ENCODE data around the gene DUSP2.

The DUSP2 gene

DNA sequence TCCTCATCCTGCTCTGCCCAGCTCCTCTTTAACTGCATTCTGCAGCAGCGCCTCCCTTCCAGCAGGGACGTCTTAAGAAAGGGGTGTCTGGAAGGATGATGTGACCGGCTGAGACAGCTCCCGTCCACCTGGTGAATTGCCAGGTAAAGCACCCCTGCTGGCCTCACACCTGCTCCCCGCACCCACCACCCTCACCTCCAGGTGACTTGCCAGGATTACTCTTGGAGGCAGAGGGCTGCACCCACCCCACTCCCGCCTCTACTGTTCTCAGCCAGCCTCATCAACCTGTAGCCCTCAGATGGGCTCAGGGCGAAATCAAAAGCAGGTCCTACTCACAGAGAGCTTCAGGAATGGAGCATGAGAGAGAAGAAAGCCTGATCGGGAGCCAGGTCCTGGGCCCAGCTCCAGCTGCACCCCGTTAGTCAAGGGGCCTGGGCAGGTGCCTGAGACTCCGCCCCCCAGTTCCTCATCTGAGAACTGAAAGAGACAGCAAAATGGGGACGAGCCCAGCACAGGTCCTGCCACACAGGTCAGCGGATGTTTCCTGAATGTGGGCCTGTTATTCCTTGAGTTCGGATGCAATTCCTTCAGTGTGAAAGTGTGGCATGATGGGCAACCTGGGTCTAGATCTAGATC lies 34.5 kb downstream of the DUSP2 start:
- H4K20me1 ChIP-seq (ENCODE audit: insufficient read depth, low read length): no peaks in the 10 kb centered on the region
- no peaks in the 10 kb centered on the region for H3K9me2 ChIP-seq (ENCODE audit: low read depth, low read length)
- H3K27me3 ChIP-seq (ENCODE audit: insufficient read depth, low read length): peaks cover 2% of the 10 kb centered on the region; the same call in 1 of the 2 replicates
- H3K36me3 ChIP-seq (ENCODE audit: insufficient read depth, low read length): no peaks in the 10 kb centered on the region
- H3F3A ChIP-seq (ENCODE audit: insufficient read depth, low read length): no peaks in the 10 kb centered on the region
- no peak overlapping the region for H3K4me2 ChIP-seq (ENCODE audit: low read length)
- H3K79me2 ChIP-seq (ENCODE audit: insufficient read depth, low read length): no peaks in the 10 kb centered on the region
- TF ChIP-seq EZH2 (IDR thresholded peaks at IDR 0.05; ENCODE audit: borderline replicate concordance, low read length): no peak
- TF ChIP-seq, protein P1, sequence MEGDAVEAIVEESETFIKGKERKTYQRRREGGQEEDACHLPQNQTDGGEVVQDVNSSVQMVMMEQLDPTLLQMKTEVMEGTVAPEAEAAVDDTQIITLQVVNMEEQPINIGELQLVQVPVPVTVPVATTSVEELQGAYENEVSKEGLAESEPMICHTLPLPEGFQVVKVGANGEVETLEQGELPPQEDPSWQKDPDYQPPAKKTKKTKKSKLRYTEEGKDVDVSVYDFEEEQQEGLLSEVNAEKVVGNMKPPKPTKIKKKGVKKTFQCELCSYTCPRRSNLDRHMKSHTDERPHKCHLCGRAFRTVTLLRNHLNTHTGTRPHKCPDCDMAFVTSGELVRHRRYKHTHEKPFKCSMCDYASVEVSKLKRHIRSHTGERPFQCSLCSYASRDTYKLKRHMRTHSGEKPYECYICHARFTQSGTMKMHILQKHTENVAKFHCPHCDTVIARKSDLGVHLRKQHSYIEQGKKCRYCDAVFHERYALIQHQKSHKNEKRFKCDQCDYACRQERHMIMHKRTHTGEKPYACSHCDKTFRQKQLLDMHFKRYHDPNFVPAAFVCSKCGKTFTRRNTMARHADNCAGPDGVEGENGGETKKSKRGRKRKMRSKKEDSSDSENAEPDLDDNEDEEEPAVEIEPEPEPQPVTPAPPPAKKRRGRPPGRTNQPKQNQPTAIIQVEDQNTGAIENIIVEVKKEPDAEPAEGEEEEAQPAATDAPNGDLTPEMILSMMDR (IDR thresholded peaks at IDR 0.05; ENCODE audit: low read length): no peak
- no peak overlapping the region for H3K9ac ChIP-seq (ENCODE audit: low read length)
- H3K4me3 ChIP-seq (ENCODE audit: low read depth, low read length, poor library complexity, severe bottlenecking): no peak overlapping the region
- H3K9me3 ChIP-seq (ENCODE audit: low read length): no peaks in the 10 kb centered on the region
- no peaks in the 10 kb centered on the region for H3K4me1 ChIP-seq (ENCODE audit: insufficient read depth, low read length, severe bottlenecking)
- H2AFZ ChIP-seq (ENCODE audit: low read length): no peak overlapping the region
- H3K27ac ChIP-seq (ENCODE audit: low read depth, low read length, poor library complexity, severe bottlenecking): no peak overlapping the region

DNA sequence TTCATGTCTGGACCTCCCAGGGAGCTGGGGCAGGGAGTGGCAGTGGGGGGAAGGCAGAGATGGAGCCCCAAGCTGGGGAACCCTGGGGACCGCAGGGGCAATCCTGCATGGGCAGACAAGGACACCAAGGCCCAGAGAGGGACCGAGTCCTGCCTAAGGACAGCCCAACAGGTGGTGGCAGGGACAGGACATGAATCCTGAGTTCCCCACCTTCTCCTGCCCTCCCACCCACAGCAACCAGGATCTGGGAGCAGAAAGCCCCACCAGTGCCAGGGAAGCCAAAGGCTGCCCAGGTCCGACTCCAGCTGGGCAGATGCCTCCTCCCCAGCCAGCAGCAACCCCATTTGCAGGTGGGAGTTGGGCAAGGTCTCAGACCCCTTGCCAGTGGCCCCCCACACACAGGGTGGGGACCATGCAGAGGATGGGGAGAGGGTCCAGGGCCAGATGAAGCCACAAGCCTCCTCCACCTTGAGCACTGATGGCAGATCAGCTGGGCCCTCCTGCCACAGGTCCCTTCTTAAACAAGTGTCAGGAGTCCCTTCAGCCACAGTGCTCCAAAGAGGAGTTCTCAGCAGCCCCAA lies 35.2 kb downstream of the DUSP2 start:
- Histone ChIP-seq H3K9me2 (ENCODE audit: low read depth, low read length) (no peaks in the 10 kb centered on the region), H3K4me2 (ENCODE audit: low read length) (no peak overlapping the region), H3K4me1 (ENCODE audit: insufficient read depth, low read length, severe bottlenecking) (no peaks in the 10 kb centered on the region), H3K9ac (ENCODE audit: low read length) (no peak overlapping the region), H4K20me1 (ENCODE audit: insufficient read depth, low read length) (no peaks in the 10 kb centered on the region), H3K27ac (ENCODE audit: low read depth, low read length, poor library complexity, severe bottlenecking) (no peak overlapping the region), H3K4me3 (ENCODE audit: low read depth, low read length, poor library complexity, severe bottlenecking) (no peak overlapping the region), H2AFZ (ENCODE audit: low read length) (no peak overlapping the region), H3K27me3 (ENCODE audit: insufficient read depth, low read length) (peaks cover 9% of the 10 kb centered on the region; the same call in 1 of the 2 replicates), H3K79me2 (ENCODE audit: insufficient read depth, low read length) (no peaks in the 10 kb centered on the region), H3K36me3 (ENCODE audit: insufficient read depth, low read length) (no peaks in the 10 kb centered on the region; the same call in 1 of the 2 replicates), H3K9me3 (ENCODE audit: low read length) (peaks cover 5% of the 10 kb centered on the region; the same call in 1 of the 2 replicates), H3F3A (ENCODE audit: insufficient read depth, low read length) (no peaks in the 10 kb centered on the region)
- TF ChIP-seq EZH2 (IDR thresholded peaks at IDR 0.05; ENCODE audit: borderline replicate concordance, low read length): no peak
- TF ChIP-seq, protein P1 (IDR thresholded peaks at IDR 0.05; ENCODE audit: low read length): no peak

DNA sequence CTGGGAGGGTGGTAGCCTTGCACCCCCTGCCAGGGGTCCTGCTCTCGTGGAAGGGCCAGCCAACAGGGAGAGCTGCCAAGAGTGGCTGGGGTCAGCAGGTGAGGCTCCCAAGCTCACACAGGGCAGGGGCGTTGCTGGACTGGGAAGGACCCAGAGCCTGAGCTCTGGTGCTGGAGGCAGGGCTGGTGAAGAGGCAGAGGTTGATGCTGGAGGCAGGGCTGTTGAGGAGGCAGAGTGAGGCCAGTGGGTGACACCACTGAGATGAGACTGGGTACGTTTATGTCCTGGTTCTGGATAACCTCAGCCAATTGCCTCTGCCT lies 35.9 kb downstream of the DUSP2 start:
- peaks cover 13% of the 10 kb centered on the region; the same call in 1 of the 2 replicates for H3K27me3 ChIP-seq (ENCODE audit: insufficient read depth, low read length)
- no peaks in the 10 kb centered on the region for H3F3A ChIP-seq (ENCODE audit: insufficient read depth, low read length)
- no peaks in the 10 kb centered on the region; the same call in 1 of the 2 replicates for H3K36me3 ChIP-seq (ENCODE audit: insufficient read depth, low read length)
- H2AFZ ChIP-seq (ENCODE audit: low read length): no peak overlapping the region
- no peaks in the 10 kb centered on the region for H3K79me2 ChIP-seq (ENCODE audit: insufficient read depth, low read length)
- H4K20me1 ChIP-seq (ENCODE audit: insufficient read depth, low read length): no peaks in the 10 kb centered on the region
- peaks cover 5% of the 10 kb centered on the region; the same call in 1 of the 2 replicates for H3K9me3 ChIP-seq (ENCODE audit: low read length)
- H3K9ac ChIP-seq (ENCODE audit: low read length): no peak overlapping the region
- no peaks in the 10 kb centered on the region for H3K9me2 ChIP-seq (ENCODE audit: low read depth, low read length)
- H3K4me2 ChIP-seq (ENCODE audit: low read length): no peak overlapping the region
- no peaks in the 10 kb centered on the region for H3K4me1 ChIP-seq (ENCODE audit: insufficient read depth, low read length, severe bottlenecking)
- H3K4me3 ChIP-seq (ENCODE audit: low read depth, low read length, poor library complexity, severe bottlenecking): no peak overlapping the region
- H3K27ac ChIP-seq (ENCODE audit: low read depth, low read length, poor library complexity, severe bottlenecking): no peak overlapping the region
- TF ChIP-seq EZH2 (IDR thresholded peaks at IDR 0.05; ENCODE audit: borderline replicate concordance, low read length): no peak
- TF ChIP-seq, protein P1 (IDR thresholded peaks at IDR 0.05; ENCODE audit: low read length): no peak

Data from OCI-LY1 (cell line).